Islet precursor cell (in vitro differentiated cells): ENCODE results near the gene CNOT11.
"Not testable (repeated sequence)": the region's sequence is repeated elsewhere in the genome, so short reads cannot be mapped to it uniquely, and the experiment has no call there.

Source experiments
- DNase-seq: peaks from one replicate; pipeline ENCODE4 v3.0.0-alpha.2; 2018

The CNOT11 gene

GRCh38 chr2:101248756-101249155, 3.9 kb upstream of the CNOT11 start:
- DNase-seq, result not testable (repeated sequence)

GRCh38 chr2:101249826-101250225, 2.9 kb upstream of the CNOT11 start:
- DNase-seq, result no peak

- not testable (repeated sequence) for DNase-seq
Observed at GRCh38 chr2:101251246-101251781, 1.4 kb upstream of the CNOT11 start.

GRCh38 chr2:101251844-101252407, 760 bp upstream of the CNOT11 start:
- peak; percentile 66 for DNase-seq

- DNase-seq, result peak; percentile 81
Observed at GRCh38 chr2:101253013-101253702, 472 bp downstream of the CNOT11 start.

GRCh38 chr2:101253703-101254450, 1.2 kb downstream of the CNOT11 start:
- DNase-seq, result no peak

- no peak for DNase-seq
Observed at GRCh38 chr2:101255501-101255900, 2.8 kb downstream of the CNOT11 start.

- DNase-seq, result no peak
Observed at GRCh38 chr2:101256316-101256715, 3.6 kb downstream of the CNOT11 start.

- DNase-seq, result no peak
Observed at GRCh38 chr2:101258804-101259203, 6.1 kb downstream of the CNOT11 start.

GRCh38 chr2:101262142-101262541, 9.5 kb downstream of the CNOT11 start:
- DNase-seq, result no peak

- no peak for DNase-seq
Observed at GRCh38 chr2:101263377-101263800, 10.7 kb downstream of the CNOT11 start.

- no peak for DNase-seq
Observed at GRCh38 chr2:101264360-101264939, 11.8 kb downstream of the CNOT11 start.

- DNase-seq, result peak; percentile 82
Observed at GRCh38 chr2:101265893-101266499, 13.3 kb downstream of the CNOT11 start.

GRCh38 chr2:101267671-101268656, 15.3 kb downstream of the CNOT11 start:
- DNase-seq, result no peak

- DNase-seq, result no peak
Observed at GRCh38 chr2:101270700-101271259, 18.1 kb downstream of the CNOT11 start.

GRCh38 chr2:101272045-101272784, 19.5 kb downstream of the CNOT11 start:
- DNase-seq, result no peak

- peak; percentile 60 for DNase-seq
Observed at GRCh38 chr2:101273056-101273455, 20.4 kb downstream of the CNOT11 start.

- no peak for DNase-seq
Observed at GRCh38 chr2:101274142-101274541, 21.5 kb downstream of the CNOT11 start.

- no peak for DNase-seq
Observed at GRCh38 chr2:101277111-101277510, 24.4 kb downstream of the CNOT11 start.

GRCh38 chr2:101278925-101279324, 26.2 kb downstream of the CNOT11 start:
- DNase-seq, result no peak

- DNase-seq, result no peak
Observed at GRCh38 chr2:101281482-101281881, 28.8 kb downstream of the CNOT11 start.
